ENCODE measurements around the gene DHRSX. TPM values are rescaled to one million over a fixed set of nuclear protein-coding genes. Genes with fewer than 3 reads are reported as not detected.
A peak's percentile ranks its signal among the peaks of the same experiment; 100 is the strongest.

DHRSX gene
- total and polyA plus RNA-seq, 2 of the 8 experiments (the other 6 are each of a cell fraction or from before 2014, with no cell fraction given) = 35.1 to 43.4 TPM

GRCh38 chrX:2406891-2407518 is 93.8 kb downstream of the DHRSX start:
- no peaks in the 10 kb centered on the region for H3K23me2 ChIP-seq (ENCODE audit: low read depth, low read length)
- CTCF ChIA-PET (ENCODE audit: partially characterized antibody) = no interaction called here
- POLR2A ChIA-PET (ENCODE audit: partially characterized antibody) = no interaction called here
- FAIRE-seq (no peak), DNase-seq (ENCODE audit: low read depth in 1 of 2, low spot score in 2 of 2) (no peak)
- H4K8ac ChIP-seq (ENCODE audit: extremely low read depth, insufficient read depth, low read length) = no peak overlapping the region
- no peaks in the 10 kb centered on the region for H3K79me2 ChIP-seq (ENCODE audit: control insufficient read depth in 1 of 2, insufficient read depth in 2 of 2, low read length in 2 of 2)
- H2BK12ac ChIP-seq (ENCODE audit: low read depth, low read length) = no peak overlapping the region
- H3K27me3 ChIP-seq (replicated peaks in 1 of 4; ENCODE audit: control insufficient read depth in 3 of 4, extremely low read depth in 1 of 4, insufficient read depth in 3 of 4, low read length in 3 of 4) = no peaks in the 10 kb centered on the region
- H3K27ac ChIP-seq (ENCODE audit: low read depth, low read length) = no peak overlapping the region
- H3K79me1 ChIP-seq (ENCODE audit: low read depth, low read length) = no peaks in the 10 kb centered on the region
- WGBS, 2 experiments (ENCODE audit: extremely low coverage in 1 of 2, insufficient coverage in 1 of 2, insufficient read length in 1 of 2, insufficient replicate concordance in 2 of 2, low coverage in 1 of 2, low lambda C conversion rate in 2 of 2, missing lambda C conversion rate in 1 of 2) = 96% methylated on average over 14 of the region's 14 CpGs; no CpG with 5 or more reads in 1 of the 2 experiments
- no peak overlapping the region for H2AK5ac ChIP-seq (ENCODE audit: low read depth, low read length)
- no peak overlapping the region for H2BK120ac ChIP-seq (replicated peaks; ENCODE audit: low read depth, low read length)
- H3K9me3 ChIP-seq (ENCODE audit: insufficient read depth in 2 of 2, low read depth in 1 of 2, low read length in 1 of 2) = peaks cover 11 to 12% of the 10 kb centered on the region in 2 experiments
- no peak overlapping the region for H3K23ac ChIP-seq (ENCODE audit: insufficient read length)
- no peak overlapping the region for H2BK5ac ChIP-seq (ENCODE audit: low read depth, low read length)
- no peak overlapping the region for H3K9ac ChIP-seq (replicated peaks in 1 of 4; ENCODE audit: extremely low read depth in 1 of 4, low read depth in 3 of 4, low read length in 3 of 4)
- H4K91ac ChIP-seq (replicated peaks; ENCODE audit: insufficient read length, low read length) = no peak overlapping the region
- peaks cover 2 to 5% (median 3%) of the 10 kb centered on the region in 4 experiments; a peak in 6 of 7 replicates for H3K4me1 ChIP-seq (replicated peaks in 1 of 4; ENCODE audit: control insufficient read depth in 3 of 4, insufficient read depth in 4 of 4, low read length in 3 of 4)
- H3K14ac ChIP-seq (ENCODE audit: insufficient read length) = no peak overlapping the region
- no peak overlapping the region for H3K18ac ChIP-seq (ENCODE audit: extremely low read depth, low read length)
- H2BK15ac ChIP-seq (ENCODE audit: low read length) = no peak overlapping the region
- H3K56ac ChIP-seq (replicated peaks; ENCODE audit: insufficient read length, low read depth, low read length) = no peak overlapping the region
- peaks cover 0 to 26% (median 8%) of the 10 kb centered on the region in 4 experiments; a peak in 6 of 8 replicates for H3K36me3 ChIP-seq (ENCODE audit: control insufficient read depth in 2 of 4, insufficient read depth in 4 of 4, low read length in 3 of 4)
- TF ChIP-seq PHF8 (conservative IDR thresholded peaks at IDR 0.05; ENCODE audit: low read depth, low read length) (no peak), KDM1A (IDR thresholded peaks at IDR 0.05; ENCODE audit: borderline replicate concordance, low read length) (peak; percentile 86; the same call in 1 of the 2 replicates)
- no peak overlapping the region for H4K5ac ChIP-seq (ENCODE audit: insufficient read length, low read depth, low read length)
- no peaks in the 10 kb centered on the region for H4K20me1 ChIP-seq (replicated peaks in 1 of 2; ENCODE audit: control insufficient read depth in 1 of 2, insufficient read depth in 2 of 2, low read length in 2 of 2)
- no peak overlapping the region for H3K4me2 ChIP-seq (ENCODE audit: insufficient read depth in 1 of 2, low read depth in 2 of 2, low read length in 2 of 2)
- H3K4me3 ChIP-seq (ENCODE audit: extremely low read depth in 1 of 4, insufficient read depth in 2 of 4, low read depth in 3 of 4, low read length in 4 of 4) = no peak overlapping the region
- no peak overlapping the region for H2AFZ ChIP-seq (ENCODE audit: low read length)
- no peak overlapping the region for H3K4ac ChIP-seq (replicated peaks; ENCODE audit: insufficient read length, low read depth, low read length)
- H2BK20ac ChIP-seq (ENCODE audit: low read length) = no peak overlapping the region
